ENCODE data around the gene FASTKD2.
"Not testable (repeated sequence)": the region's sequence is repeated elsewhere in the genome, so short reads cannot be mapped to it uniquely, and the experiment has no call there.

Gene FASTKD2

DNA sequence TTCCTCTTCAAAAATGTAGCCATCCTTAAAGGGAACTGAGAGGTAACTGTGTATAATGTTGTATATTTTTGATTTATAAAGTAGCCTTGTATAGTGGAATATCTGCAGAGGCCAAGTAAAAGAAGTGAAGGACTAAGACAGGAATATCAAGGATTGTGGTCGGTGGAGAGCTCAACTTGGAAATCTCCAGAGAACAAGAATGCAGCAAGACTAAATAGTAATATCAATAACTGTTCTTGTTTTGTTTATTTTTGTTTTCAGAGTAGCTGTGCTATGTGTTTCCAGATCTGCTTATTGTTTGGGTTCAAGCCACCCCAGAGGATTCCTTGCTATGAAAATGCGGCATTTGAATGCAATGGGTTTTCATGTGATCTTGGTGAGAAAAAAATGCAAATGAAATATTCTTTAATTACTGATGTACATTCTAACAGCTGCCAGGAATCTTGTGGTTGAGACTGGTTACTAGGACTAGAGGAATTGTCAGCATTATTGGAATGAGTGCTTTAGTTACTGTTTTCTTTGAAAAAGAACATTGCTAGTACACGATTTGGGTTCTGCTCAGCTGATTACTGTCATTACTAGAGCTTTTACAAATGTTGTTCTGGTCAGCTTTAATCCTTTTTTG is 25.0 kb downstream of the FASTKD2 start:
- DNase-seq (ENCODE audit: low read depth, low spot score) = no peak

DNA sequence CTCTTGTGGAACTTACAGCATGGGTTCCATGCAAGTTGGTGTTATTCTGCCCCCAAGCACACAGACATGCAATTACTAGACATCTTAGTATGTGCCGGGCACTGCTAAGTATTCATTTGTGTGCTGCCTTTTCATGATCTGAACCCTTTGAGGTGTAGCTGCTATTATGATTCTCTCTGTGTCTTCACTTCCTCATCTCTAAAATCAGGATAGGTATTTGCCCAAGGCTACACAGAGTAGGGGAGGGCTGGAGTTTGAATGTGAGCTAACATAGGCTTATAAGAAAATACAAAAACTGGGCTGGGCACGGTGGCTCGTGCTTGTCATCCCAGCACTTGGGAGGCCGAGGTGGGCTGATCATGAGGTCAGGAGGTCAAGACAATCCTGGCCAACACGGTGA is 27.2 kb downstream of the FASTKD2 start:
- no peak for DNase-seq (ENCODE audit: low read depth, low spot score)

DNA sequence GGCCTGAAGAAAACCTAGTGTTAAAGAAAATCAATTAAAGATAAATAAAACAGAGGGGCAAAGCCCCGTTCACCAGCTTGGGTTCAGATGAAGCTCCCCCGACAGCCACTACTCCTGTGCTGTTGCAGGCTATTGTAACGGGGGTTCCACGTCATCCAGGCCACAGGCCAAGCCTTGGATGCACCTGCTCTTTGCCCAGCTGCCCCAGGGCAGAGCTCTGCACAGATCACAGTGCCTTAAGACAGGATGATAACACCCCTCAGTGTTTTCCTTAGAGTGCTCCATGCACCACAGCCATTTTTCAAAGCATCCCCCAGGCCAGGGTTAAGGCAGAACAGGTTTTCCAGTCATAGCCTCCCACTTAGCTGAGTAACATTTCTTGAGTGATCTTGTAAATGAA is 32.0 kb downstream of the FASTKD2 start:
- DNase-seq (ENCODE audit: low read depth, low spot score) = no peak

DNA sequence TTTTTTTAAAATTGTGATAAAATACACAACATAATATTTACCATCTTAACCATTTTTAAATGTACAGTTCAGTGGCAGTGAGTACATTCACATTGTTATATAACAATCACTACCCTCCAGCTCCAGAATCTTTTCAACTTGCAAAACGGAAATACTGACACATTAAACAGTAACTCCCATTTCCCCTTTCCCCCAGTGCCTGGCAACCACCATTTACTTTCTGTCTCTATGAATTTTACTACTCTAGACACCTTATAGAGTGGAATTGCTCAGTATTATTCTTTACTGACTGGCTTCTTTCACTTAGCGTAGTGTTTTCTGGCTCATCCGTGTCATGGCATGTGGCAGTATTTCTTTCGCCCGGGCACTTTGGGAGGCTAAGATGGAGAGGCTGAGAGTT is 32.6 kb downstream of the FASTKD2 start:
- DNase-seq (ENCODE audit: low read depth, low spot score) = no peak

DNA sequence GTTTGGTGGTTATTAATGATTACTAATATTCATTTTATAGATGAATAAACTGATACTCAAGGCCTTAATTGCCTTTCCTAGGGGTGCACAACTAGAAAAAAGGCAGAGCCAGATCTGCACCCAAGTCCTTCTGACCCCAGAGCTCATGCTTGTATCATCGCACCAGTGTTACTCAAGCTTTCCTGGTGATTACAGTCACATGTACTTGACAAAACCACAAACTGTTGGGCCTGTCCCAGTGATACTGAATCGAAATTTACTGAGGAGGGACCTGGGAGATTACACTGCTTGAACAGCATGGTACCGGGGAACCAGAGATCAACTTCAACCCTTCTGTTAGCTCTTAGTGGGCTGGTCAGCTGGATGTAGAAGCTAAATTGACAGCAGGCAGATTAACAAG is 33.7 kb downstream of the FASTKD2 start:
- no peak for DNase-seq (ENCODE audit: low read depth, low spot score)

DNA sequence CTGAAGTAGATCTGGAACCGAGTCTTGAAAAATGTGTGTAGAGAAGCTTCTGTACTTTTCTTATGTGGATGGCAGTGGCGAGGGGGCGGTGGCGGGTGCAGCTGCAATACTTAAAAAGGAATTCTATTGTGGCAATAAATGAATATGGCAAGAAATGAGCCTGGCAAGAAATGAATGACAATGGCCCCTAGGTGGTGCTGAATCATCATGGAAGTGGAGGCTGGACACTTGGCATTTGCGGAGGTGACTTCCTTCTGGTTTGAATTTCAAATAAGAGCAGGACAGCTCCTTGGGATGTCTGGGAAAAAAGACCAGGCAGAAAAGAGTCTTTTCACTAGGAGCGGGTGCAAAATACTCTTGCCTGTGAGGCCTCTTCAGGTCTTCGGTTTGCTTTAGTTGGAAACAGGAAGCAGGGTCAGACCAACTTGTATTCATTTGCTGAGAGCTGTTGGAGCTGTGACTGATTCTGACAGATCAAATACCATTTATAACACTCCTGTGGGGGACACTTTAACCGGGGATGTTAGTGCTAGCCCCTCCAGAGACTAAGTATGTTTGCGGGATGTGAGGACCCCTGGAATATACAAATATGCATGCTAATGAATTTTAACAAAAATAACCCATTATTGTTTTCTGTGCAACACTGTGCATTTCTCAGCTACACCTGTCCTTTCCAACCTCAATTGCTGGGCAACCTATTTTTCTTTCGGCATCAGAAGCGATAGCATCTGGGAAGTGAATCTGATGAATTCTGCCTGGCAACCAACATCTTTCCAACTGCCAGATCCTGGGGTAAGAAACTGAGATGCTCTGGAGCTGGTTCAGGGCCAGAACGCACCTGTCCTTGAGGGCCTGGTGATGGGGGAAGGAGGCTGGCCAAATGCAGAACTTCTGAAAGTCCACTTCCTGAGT is 35.4 kb downstream of the FASTKD2 start:
- peak; percentile 1 for DNase-seq (ENCODE audit: low read depth, low spot score)

DNA sequence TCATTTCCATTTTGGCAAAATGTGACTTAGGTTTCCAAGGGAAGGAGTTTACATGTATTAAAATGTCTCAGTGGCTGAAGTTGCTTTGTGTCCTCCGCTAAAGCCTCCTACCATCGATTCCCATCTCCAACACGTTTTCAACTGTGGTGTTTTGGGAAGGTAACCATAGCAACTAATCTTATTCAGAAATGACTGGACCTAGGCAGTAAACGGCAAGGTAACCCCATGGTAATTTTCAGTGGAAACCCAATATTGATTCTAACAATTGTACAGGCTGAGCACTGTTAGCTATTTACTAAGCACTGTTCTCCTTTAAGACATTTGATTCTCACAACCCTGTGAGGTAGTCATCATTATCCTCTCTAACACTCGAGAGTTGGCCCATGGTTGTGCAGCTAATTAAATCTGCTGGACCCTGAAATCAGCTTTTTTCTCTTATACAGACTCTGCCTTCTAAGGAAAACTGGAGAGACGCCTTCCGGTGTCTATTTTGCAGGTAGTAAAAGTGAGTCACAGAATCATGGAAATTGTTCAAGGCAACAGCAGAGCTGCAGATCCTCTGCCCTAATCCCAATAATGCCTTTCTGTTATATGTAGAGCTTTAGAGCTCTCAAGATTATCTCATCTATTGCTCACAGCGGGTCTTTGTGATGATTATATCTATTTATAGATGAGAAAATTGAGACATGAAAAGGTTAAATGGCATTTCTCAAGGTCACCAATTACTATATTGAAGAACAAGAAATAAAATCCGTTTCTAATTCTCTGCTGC is 36.2 kb downstream of the FASTKD2 start:
- DNase-seq (ENCODE audit: low read depth, low spot score) = no peak

DNA sequence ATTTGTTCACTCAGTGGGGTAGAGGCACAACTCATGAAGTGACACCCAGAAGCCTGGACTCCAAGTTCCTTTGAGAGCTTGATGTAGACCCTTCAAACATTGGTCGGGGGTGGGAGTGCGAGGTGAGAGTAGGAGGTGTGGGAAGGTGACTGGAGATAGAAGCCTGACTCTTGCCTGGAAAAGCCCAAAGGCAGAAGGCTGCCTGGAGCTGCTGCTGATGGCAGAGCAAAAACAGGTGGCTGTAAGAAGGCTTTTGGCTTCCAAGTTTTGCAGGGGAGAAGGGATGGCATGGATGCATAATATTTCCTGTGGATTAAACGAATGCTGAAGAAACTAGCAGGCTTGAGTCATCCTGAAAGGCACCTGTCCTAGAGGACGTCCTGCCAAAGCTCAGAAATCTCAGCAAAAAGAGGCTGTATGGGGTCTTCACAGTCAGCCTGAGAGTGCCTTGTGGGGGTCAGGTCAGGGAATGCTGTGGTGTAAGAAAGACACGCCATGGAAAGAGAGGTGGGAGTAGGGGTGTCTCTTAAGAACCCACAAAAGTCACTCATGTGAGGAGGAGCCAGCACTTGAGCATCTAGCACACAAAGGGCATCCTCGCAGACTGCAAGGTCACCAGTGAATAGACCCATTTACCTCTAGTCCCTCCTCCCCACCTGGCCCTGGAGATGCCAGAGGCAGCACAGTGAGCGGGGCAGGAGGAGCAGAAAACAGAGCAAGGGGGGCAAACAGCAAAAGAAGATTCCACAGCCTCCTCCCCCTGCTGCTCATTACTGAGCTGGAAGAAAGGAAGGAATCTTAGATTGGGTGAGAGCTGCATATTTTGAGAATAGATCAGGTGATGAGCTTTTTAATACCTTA is 37.5 kb downstream of the FASTKD2 start:
- no peak for DNase-seq (ENCODE audit: low read depth, low spot score)

DNA sequence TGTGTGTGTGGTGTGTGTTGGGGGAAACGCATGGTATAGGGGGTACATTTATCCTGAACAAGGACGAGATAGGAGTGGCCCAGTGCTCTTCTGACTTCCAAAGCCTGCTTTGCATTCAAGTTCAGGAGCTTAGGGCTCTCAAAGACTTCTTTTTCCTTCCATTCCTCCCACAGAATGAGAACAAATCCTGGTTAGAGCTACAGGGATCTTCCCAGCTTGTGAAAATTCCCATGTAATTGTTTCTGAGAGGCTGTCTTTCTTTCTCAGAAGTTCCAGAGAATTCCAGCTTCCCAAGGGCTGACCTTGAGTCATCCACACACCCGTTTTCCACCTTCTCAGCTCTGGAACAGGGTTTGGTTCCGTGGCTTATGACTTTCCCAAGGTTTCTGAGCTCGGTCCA is 38.9 kb downstream of the FASTKD2 start:
- DNase-seq (ENCODE audit: low read depth, low spot score) = no peak

DNA sequence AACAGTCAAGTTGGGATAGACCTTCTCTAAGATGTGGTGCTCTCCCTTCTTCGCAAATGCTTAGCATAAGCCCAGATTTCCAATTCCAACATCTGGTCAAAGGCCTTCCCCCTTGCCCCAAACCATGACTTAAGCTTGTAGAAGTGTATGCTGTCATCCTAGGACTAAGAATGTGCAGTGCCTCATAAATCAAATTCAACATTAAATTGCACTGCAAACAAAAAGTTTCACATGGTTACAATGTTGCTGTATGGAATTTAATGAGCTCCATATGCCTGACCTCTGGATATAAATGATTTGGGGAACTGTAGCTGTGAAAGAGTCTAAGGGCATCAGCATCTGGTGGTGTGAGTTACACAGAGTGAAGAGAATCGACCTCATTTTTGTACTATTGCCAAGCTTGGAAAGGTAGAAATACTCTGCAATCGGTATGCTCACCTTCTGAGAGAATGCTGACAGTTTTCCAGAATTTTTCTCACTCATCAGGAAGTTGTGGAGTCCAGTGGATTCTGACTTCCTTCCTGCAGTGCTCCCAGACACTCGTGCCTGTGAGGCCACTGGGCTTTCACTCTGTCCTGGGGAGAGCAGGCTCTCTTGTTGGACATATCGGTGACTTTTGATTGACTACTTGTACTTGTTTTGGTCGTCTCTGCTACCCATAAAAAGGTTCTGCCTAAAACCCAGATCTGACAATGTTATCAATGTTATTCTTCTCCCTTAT is 40.6 kb downstream of the FASTKD2 start:
- no peak for DNase-seq (ENCODE audit: low read depth, low spot score)

DNA sequence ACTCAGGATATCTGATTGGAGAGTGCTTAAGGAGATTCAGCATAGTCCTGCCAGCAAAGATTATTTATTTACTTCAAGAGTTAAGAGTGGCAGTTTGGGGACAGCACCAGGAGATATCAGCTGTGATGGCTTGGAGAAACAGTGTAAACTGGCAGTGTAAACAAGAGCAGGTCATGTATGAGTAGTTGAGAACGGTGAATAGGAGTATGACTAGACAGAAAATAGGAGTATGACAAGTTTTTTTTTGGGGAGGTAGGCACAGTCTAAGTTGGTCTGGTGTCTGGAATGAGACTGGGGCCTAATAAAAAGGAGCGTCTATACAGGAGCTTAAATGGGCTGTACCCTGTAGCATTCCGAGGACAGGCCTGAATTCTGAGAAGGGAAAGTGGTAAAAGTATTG is 42.2 kb downstream of the FASTKD2 start:
- DNase-seq (ENCODE audit: low read depth, low spot score) = not testable (repeated sequence)

DNA sequence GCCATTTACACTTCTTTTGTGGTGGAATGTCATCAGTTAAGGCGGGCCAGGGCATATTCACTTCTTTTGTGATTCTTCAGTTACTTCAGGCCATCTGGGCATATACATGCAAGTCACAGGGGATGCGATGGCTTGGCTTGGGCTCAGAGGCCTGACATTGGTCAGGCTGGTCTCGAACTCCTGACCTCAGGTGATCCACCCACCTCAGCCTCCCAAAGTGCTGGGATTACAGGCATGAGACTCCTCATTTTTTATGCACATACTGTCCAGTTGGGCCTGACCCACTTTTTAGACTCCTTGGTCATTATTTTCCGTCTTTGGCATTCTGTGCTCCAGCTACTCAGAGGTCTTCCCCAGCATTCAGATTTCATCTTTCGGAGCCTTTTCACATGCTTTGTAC is 47.1 kb downstream of the FASTKD2 start:
- DNase-seq (ENCODE audit: low read depth, low spot score) = not testable (repeated sequence)

DNA sequence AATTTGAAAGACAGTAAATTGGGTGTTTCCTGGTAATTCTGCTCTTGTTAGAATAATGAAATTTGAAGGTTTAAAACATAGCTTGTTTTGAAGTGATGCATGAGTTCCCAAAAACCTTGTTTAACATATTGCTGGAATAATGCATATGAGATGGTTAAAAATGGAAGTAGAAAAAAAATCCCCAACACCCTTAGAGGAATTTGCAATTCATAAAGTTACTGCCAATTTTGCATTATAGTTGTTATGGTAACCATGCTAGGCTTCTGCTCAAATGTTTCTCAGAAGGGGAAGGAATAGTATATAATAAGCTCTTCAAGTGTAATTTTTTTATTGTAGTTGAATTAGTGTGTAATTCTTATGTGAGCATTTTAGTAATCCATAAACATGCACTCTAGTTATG is 49.1 kb downstream of the FASTKD2 start:
- DNase-seq (ENCODE audit: low read depth, low spot score) = no peak

DNA sequence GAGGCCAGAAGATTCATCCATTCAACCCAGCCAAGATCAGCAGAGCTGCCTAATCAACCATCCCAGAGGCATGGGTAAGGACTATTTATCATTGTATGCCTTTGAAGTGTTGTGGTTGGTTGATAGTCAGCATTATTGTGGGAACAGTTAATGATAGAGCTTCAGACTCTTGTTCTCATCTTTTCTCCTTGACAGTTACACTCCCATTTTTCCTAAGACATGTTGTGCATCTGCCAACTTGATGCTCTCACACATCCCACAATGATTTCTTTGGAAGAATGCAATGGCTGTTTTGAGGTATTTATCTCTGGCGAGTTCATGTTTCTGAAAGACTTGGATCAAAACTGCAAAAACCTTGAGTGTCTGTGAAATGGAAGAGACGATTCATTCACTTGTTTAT is 55.4 kb downstream of the FASTKD2 start:
- no peak for DNase-seq (ENCODE audit: low read depth, low spot score)

DNA sequence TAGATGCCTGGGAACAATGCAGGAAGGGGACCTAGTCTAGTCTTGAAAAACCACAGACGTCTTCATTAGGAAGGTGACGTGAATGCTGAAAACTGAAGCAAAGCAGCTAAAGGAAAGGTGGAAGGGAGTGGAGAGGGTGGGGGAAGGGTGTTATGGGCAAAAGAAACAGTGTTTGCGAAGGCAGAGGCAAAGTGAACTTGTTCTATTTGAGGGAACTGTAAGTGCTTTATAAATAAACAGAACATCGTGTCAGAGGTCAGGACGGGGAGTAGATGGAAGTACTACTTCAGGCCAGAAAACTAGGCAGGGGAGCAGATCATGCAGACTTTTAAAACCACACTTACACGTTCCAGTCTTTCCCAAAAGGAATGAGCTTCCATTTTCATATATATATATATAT is 57.8 kb downstream of the FASTKD2 start:
- no peak for DNase-seq (ENCODE audit: low read depth, low spot score)

DNA sequence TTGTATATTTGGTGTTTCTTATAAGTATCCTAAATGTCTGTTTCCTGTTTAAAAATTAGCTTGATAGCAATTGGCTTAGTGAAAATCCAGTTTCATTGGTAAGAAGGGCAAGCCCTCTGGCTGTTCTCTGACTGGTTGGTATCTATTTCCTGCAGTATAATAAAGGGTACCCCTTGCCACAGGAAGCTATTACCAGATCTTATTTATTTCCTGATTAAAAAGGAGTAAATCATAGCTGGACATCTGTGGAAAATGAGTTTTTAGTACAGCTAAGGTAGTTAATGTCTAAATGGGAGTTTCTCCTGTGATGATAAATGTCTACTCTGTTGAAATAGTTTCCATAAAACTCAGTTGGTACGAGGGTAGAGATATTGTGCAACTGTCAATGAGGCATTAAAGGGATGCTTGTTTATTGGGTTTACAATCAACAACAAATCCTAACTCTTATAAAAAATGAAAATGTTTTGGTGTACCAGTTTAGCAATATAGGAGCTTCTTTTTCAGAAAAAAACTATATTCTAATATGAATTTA is 58.7 kb downstream of the FASTKD2 start:
- DNase-seq (ENCODE audit: low read depth, low spot score) = no peak

DNA sequence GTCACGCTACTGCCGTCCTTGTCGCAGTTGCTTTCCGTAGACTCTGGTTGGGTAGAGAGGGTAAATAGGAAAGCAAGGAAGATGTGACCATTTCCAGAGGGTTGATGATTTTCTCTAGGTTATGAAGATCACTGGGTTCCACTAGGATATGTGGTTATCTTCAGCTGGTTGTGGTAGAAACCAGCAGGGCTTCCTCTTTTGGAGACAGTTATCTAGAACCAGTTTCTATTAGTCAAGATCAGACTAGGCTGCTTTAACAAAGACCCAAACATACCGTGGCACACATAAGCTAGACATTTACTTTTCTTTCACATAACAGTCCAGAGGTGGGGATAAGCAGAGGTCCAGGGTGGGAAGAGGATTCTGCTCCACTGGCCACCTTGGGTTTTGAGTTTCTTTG is 59.6 kb downstream of the FASTKD2 start:
- no peak for DNase-seq (ENCODE audit: low read depth, low spot score)

DNA sequence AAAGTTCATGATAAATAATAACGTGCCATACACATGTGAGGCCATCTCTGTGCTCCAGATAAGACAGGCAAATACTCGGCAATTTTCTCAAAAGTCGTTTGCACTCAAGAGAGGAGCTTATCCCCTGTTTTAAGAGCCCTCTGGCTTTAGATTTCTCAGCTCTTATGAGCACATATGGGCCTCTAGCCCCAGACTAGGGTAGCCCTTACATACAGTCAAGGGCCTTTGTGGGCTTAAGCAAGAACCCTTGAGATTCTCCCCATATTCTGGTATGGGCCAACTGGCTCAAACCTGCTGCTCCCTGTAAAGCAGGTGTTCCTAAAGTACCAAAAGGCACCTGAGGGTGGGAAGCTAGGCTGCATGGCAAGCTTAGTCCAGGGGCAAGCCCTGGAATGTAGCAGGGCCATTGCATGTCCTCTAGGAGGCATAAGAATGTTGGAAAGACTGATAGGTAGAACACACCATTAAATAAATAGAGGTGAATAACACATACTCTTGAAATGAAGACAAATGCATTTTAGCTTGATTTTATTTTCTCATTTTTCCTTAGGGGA is 66.1 kb downstream of the FASTKD2 start:
- no peak for DNase-seq (ENCODE audit: low read depth, low spot score)

DNA sequence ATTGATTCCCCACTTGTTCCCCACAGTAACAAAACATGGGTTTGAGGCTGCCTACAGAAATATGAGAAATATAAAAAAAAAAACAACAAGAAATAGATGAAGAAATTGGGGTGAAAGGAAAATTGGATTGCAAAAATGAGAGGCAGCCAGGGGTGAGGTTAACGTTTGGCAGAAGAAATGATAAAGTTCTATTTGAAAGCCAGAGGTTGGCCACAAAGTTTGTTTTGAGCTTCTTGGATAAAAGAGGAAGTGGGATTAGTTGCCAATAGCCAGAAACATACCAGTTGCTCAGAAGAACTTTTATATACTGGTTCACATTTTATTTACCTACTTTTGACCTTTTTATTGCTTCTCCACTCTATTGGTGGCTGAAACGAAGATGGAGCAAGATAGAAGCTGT is 67.5 kb downstream of the FASTKD2 start:
- DNase-seq (ENCODE audit: low read depth, low spot score) = no peak

DNA sequence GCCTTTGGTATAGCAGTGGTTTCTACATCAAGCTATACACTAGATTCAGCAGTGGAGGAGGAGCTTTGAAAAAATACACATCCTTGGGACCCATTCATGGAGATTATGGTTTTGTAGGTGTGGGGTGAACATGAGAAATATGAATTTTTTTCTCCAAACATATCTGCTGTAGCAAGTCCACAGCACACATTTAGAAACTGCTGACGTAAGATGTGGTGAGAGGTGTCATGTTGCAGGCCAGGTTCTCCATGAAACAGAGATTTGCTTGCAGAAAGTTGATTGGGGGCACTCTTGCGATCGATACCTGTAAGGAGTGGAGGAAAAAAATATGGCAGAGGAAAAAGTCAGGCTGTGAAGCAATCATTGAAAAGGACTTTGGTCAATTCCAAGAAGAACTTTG is 67.9 kb downstream of the FASTKD2 start:
- no peak for DNase-seq (ENCODE audit: low read depth, low spot score)
